Neural progenitor cell (in vitro differentiated cells): Measurements from ENCODE around the gene B4GALT5. TPM values are rescaled to one million over a fixed set of nuclear protein-coding genes. Genes with fewer than 3 reads are reported as not detected.
A peak's percentile ranks its signal among the peaks of the same experiment; 100 is the strongest.

Experiments used
- DNase-seq: peaks from one replicate; pipeline ENCODE4 v3.0.0-alpha.2; 2016; ENCODE audit warnings: low spot score
- H2AFZ ChIP-seq: fragments of 200-600 bp; sonication (generic); replicated peaks from 2 replicates; pipeline ENCODE4 v1.6.1; 2016; ENCODE audit warnings: antibody characterized with exemption
- H3F3A ChIP-seq: fragments of 200-600 bp; sonication (generic); 2 replicates; pipeline ENCODE4 v1.6.1; 2016; ENCODE audit warnings: antibody characterized with exemption, low read depth
- H3K27ac ChIP-seq: fragments of 200-600 bp; sonication (generic); 2 replicates; pipeline ENCODE4 v1.5.1; 2016; ENCODE audit warnings: mild to moderate bottlenecking
- H3K27me3 ChIP-seq: fragments of 200-600 bp; sonication (generic); 2 replicates; pipeline ENCODE4 v1.6.1; 2016; ENCODE audit warnings: mild to moderate bottlenecking, moderate library complexity
- H3K36me3 ChIP-seq: fragments of 200-600 bp; sonication (generic); 2 replicates; pipeline ENCODE4 v1.5.1; 2016
- H3K4me1 ChIP-seq: fragments of 200-600 bp; sonication (generic); 2 replicates; pipeline ENCODE4 v1.6.1; 2016; ENCODE audit warnings: mixed run types
- H3K4me2 ChIP-seq: fragments of 200-600 bp; sonication (generic); 2 replicates; pipeline ENCODE4 v1.6.1; 2016
- H3K4me3 ChIP-seq: fragments of 200-600 bp; sonication (generic); 2 replicates; pipeline ENCODE4 v1.5.1; 2016
- H3K79me2 ChIP-seq: fragments of 200-600 bp; sonication (generic); 2 replicates; pipeline ENCODE4 v1.6.1; 2016; ENCODE audit warnings: low read depth
- H3K9ac ChIP-seq: fragments of 200-600 bp; sonication (generic); 2 replicates; pipeline ENCODE4 v1.6.1; 2016
- H3K9me3 ChIP-seq: fragments of 200-600 bp; sonication (generic); 2 replicates; pipeline ENCODE4 v1.5.1; 2016; ENCODE audit warnings: low read depth
- H4K20me1 ChIP-seq: fragments of 200-600 bp; sonication (generic); 2 replicates; pipeline ENCODE4 v1.6.1; 2016; ENCODE audit warnings: low read depth
- H3K27ac Mint-ChIP-seq: 3 replicates; pipeline ENCODE4 v1.8.0; 2021; ENCODE audit warnings: mixed read lengths
- H3K27me3 Mint-ChIP-seq: 2 replicates; pipeline ENCODE4 v1.8.0; 2022; ENCODE audit warnings: low read depth, mild to moderate bottlenecking, inconsistent platforms, moderate library complexity, mixed read lengths; ENCODE audit not compliant: insufficient read depth
- H3K36me3 Mint-ChIP-seq: 3 replicates; pipeline ENCODE4 v1.8.0; 2021; ENCODE audit warnings: mixed read lengths
- H3K4me1 Mint-ChIP-seq: 3 replicates; pipeline ENCODE4 v1.8.0; 2021; ENCODE audit warnings: mixed read lengths
- H3K4me3 Mint-ChIP-seq: 3 replicates; pipeline ENCODE4 v1.8.0; 2021; ENCODE audit warnings: mild to moderate bottlenecking, moderate library complexity, mixed read lengths
- H3K9me3 Mint-ChIP-seq: 3 replicates; pipeline ENCODE4 v1.8.0; 2020; ENCODE audit warnings: mixed read lengths
- CTCF ChIP-seq: fragments of 200-600 bp; sonication (generic); IDR thresholded peaks from 2 replicates; pipeline ENCODE4 v1.5.1; 2017; ENCODE audit warnings: antibody characterized with exemption, mild to moderate bottlenecking
- EZH2 ChIP-seq: fragments of 200-600 bp; sonication (generic); IDR thresholded peaks from 2 replicates; pipeline ENCODE4 v1.6.1; 2017; ENCODE audit warnings: antibody characterized with exemption, mild to moderate bottlenecking, moderate library complexity
- EZH2phosphoT487 ChIP-seq: fragments of 200-600 bp; sonication (generic); IDR thresholded peaks from 2 replicates; pipeline ENCODE4 v1.6.1; 2017; ENCODE audit warnings: antibody characterized with exemption
- total RNA-seq: library from RNA; depleted of rRNA; stranded (reverse); fragments of >200 nt; gene quantifications from 2 replicates; pipeline ENCODE4 v1.2.3, GENCODE V29; 2015; ENCODE audit warnings: low replicate concordance

B4GALT5 gene
- total RNA-seq, 1 donor from 2014 or later = 60.1 TPM

- Mint-ChIP-seq H3K4me1 (peaks cover 57% of the 10 kb centered on the region), H3K27ac (no peak overlapping the region), H3K27me3 (peaks cover 2% of the 10 kb centered on the region), H3K4me3 (no peak overlapping the region), H3K36me3 (no peaks in the 10 kb centered on the region), H3K9me3 (no peaks in the 10 kb centered on the region)
- no peak overlapping the region for H3K4me2 ChIP-seq
- peaks cover 98% of the 10 kb centered on the region for H4K20me1 ChIP-seq
- no peak for TF ChIP-seq EZH2
- TF ChIP-seq EZH2phosphoT487 = no peak
- no peak for TF ChIP-seq CTCF
- DNase-seq = no peak
- H3K9me3 ChIP-seq = no peaks in the 10 kb centered on the region
- no peak overlapping the region for H3K9ac ChIP-seq
- no peak overlapping the region for H3K27ac ChIP-seq
- peaks cover 19% of the 10 kb centered on the region for H3F3A ChIP-seq
- H3K27me3 ChIP-seq = no peaks in the 10 kb centered on the region
- no peak overlapping the region for H3K4me3 ChIP-seq
- H3K36me3 ChIP-seq = no peaks in the 10 kb centered on the region
- peaks cover 100% of the 10 kb centered on the region for H3K79me2 ChIP-seq
- H3K4me1 ChIP-seq = peaks cover 23% of the 10 kb centered on the region
- no peak overlapping the region for H2AFZ ChIP-seq
Observed at GRCh38 chr20:49666911-49667310, 46.8 kb downstream of the B4GALT5 start.

DNA sequence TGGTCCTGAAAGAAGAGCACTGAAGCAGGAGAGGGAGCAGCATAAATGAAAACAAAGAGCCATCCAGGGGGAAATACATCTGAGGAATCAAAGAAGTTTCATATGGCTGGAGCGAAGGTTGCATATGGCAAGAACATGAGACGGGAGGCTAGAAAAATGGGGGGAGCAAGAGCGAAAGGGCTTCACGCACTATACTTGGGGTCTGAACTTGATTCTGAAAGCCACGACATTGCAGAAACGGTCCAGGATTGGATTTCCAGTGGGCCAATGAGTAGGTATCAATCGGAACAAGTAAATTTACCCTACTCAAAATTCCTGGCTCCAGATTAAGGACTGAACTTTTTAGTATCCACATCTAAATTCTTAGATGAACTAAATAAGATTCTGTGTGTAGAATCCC, 47.9 kb downstream of the B4GALT5 start:
- no peaks in the 10 kb centered on the region for H3K9me3 Mint-ChIP-seq
- peaks cover 28% of the 10 kb centered on the region for H3K4me1 ChIP-seq
- H3K27ac Mint-ChIP-seq = peak overlapping the region; percentile 25

DNA sequence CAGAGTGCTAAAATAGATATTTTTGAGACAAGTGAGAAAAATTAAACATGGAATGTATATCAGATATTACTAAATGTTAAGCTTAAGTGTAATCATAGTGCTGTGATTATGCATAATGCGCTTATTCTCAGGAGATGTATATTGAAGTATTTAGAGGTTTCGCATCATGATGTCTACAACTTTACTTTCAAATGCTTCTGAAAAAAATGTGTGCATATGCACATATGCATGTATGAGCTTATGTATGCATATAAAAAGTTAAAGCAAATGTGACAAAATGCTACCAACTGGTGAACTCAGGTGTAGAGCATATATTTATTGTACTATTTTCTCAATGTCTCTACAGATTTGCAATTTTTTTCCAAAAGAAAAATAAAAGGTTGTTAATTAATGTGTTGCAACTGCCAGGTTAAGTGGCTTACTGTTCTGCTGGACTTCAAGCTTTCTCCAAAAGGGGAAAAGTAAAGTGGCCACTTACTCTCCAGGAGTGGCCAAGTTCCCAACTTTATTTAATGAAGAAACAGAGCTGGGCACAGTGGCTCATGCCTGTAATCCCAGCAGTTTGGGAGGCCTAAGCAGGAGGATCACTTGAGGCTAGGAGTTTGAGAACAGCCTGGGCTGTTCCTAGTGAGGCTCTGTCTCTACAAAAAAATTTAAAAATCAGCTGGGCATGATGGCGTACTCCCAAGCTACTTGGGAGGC, 48.9 kb downstream of the B4GALT5 start:
- H3K36me3 Mint-ChIP-seq = no peaks in the 10 kb centered on the region
- no peak overlapping the region for H3K4me2 ChIP-seq
- H3K4me3 Mint-ChIP-seq = no peak overlapping the region
- H3K27me3 Mint-ChIP-seq = peaks cover 2% of the 10 kb centered on the region
- H3F3A ChIP-seq = peaks cover 37% of the 10 kb centered on the region
- no peak overlapping the region for H2AFZ ChIP-seq
- no peak overlapping the region for H3K27ac Mint-ChIP-seq
- H3K9ac ChIP-seq = no peak overlapping the region
- H3K4me1 Mint-ChIP-seq = peaks cover 63% of the 10 kb centered on the region
- no peak for DNase-seq
- no peaks in the 10 kb centered on the region for H3K36me3 ChIP-seq
- H3K9me3 Mint-ChIP-seq = no peaks in the 10 kb centered on the region
- no peak overlapping the region for H3K4me3 ChIP-seq
- peaks cover 98% of the 10 kb centered on the region for H4K20me1 ChIP-seq
- no peaks in the 10 kb centered on the region for H3K9me3 ChIP-seq
- no peak overlapping the region for H3K27ac ChIP-seq
- H3K4me1 ChIP-seq = peaks cover 38% of the 10 kb centered on the region
- no peaks in the 10 kb centered on the region for H3K27me3 ChIP-seq
- TF ChIP-seq CTCF (no peak), EZH2 (no peak), EZH2phosphoT487 (no peak)
- peaks cover 100% of the 10 kb centered on the region for H3K79me2 ChIP-seq

More for the DNA sequence above, 47.9 kb downstream of the B4GALT5 start:
- H3K36me3 Mint-ChIP-seq = no peaks in the 10 kb centered on the region
- Histone ChIP-seq H3K9me3 (no peaks in the 10 kb centered on the region), H3K4me2 (peak overlapping the region; percentile 1), H4K20me1 (peaks cover 98% of the 10 kb centered on the region), H3K27ac (no peak overlapping the region), H3K36me3 (no peaks in the 10 kb centered on the region), H3F3A (peaks cover 27% of the 10 kb centered on the region), H2AFZ (no peak overlapping the region), H3K9ac (no peak overlapping the region), H3K4me3 (no peak overlapping the region), H3K79me2 (peaks cover 100% of the 10 kb centered on the region), H3K27me3 (no peaks in the 10 kb centered on the region)
- H3K27me3 Mint-ChIP-seq = peaks cover 2% of the 10 kb centered on the region
- peaks cover 62% of the 10 kb centered on the region for H3K4me1 Mint-ChIP-seq
- DNase-seq = no peak
- no peak overlapping the region for H3K4me3 Mint-ChIP-seq
- TF ChIP-seq EZH2 = no peak
- no peak for TF ChIP-seq EZH2phosphoT487

DNA sequence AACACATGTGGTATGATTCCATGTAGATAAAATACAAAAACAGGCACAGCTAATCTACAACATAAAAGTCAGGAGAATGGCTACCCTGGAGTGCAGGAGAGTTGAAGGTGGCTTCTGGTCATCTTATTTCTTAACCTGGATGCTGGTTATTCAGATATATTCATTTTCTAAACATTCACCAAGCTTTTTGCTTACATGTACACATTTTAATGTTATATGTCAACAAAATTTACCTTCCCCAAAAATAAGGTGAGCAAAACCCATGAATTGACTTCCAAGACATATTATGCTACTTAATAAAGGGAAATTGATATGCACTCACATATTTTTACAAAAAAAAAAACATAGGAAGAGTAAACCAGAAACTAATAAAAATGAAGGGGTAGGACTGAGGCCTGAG, 50.6 kb downstream of the B4GALT5 start:
- peaks cover 49% of the 10 kb centered on the region for H3K4me1 ChIP-seq
- TF ChIP-seq EZH2phosphoT487 = no peak
- TF ChIP-seq CTCF = no peak
- TF ChIP-seq EZH2 = no peak
- H3K4me3 ChIP-seq = no peak overlapping the region
- H3K27me3 ChIP-seq = no peaks in the 10 kb centered on the region
- Mint-ChIP-seq H3K4me3 (no peak overlapping the region), H3K9me3 (no peaks in the 10 kb centered on the region), H3K4me1 (peaks cover 51% of the 10 kb centered on the region), H3K27ac (no peak overlapping the region), H3K36me3 (no peaks in the 10 kb centered on the region), H3K27me3 (peaks cover 2% of the 10 kb centered on the region)
- H3K27ac ChIP-seq = peak overlapping the region; percentile 35
- peaks cover 52% of the 10 kb centered on the region for H3F3A ChIP-seq
- no peak overlapping the region for H3K4me2 ChIP-seq
- H3K9ac ChIP-seq = no peak overlapping the region
- H3K36me3 ChIP-seq = no peaks in the 10 kb centered on the region
- H4K20me1 ChIP-seq = peaks cover 98% of the 10 kb centered on the region
- DNase-seq = no peak
- no peaks in the 10 kb centered on the region for H3K9me3 ChIP-seq
- H2AFZ ChIP-seq = no peak overlapping the region
- H3K79me2 ChIP-seq = peaks cover 100% of the 10 kb centered on the region
